HEK293 (cell line): ENCODE results near the gene APCDD1L.

ENCODE experiments used
- CTCF ChIA-PET: fragments of 350-600 bp; formaldehyde crosslinking; extraction: SDS; loops from one replicate; lab custom pipeline; 2021; ENCODE audit warnings: antibody characterized with exemption; lab: Yijun Ruan, JAX
- POLR2A ChIA-PET: fragments of 300-600 bp; formaldehyde crosslinking; extraction: SDS; loops from one replicate; lab custom pipeline; 2020; ENCODE audit warnings: antibody characterized with exemption, inconsistent platforms; lab: Yijun Ruan, JAX
- H3K27ac ChIP-seq: fragments of 200-500 bp; sonication (Bioruptor generic); 2 replicates; pipeline ENCODE4 v1.5.1; 2014; ENCODE audit warnings: low read depth, low read length, control low read depth, inconsistent platforms; ENCODE audit errors: extremely low read depth
- H3K36me3 ChIP-seq, 2 experiments: fragments of 200-500 bp in 1 of 2; sonication (Bioruptor generic) in 1 of 2; 1 replicate in 1 of 2; 2 replicates in 1 of 2; pipeline ENCODE4 v1.5.1; 2014 to 2017; ENCODE audit warnings: inconsistent platforms in 2 of 2, low read length in 2 of 2; ENCODE audit not compliant: control insufficient read depth in 2 of 2, insufficient read depth in 1 of 2
- H3K4me1 ChIP-seq: fragments of 200-500 bp; sonication (Bioruptor generic); 2 replicates; pipeline ENCODE4 v1.5.1; 2014; ENCODE audit warnings: mild to moderate bottlenecking, low read length, inconsistent platforms; ENCODE audit not compliant: control insufficient read depth, insufficient read depth
- H3K4me3 ChIP-seq: 2 replicates; pipeline ENCODE4 v1.5.1; 2011; ENCODE audit warnings: low read depth, mild to moderate bottlenecking, control low read depth, low read length, moderate library complexity
- H3K9me3 ChIP-seq: fragments of 200-500 bp; sonication (Bioruptor generic); 2 replicates; pipeline ENCODE4 v1.5.1; 2014; ENCODE audit warnings: low read depth, low read length, inconsistent platforms; ENCODE audit not compliant: control insufficient read depth, insufficient read depth
- CTCF ChIP-seq: fragments of 450-650 bp; formaldehyde crosslinking; IDR thresholded peaks from 2 replicates; pipeline ENCODE4 v1.5.1; 2016; ENCODE audit warnings: missing biosample characterization, missing genetic modification characterization
- GFI1B ChIP-seq: fragments of 450-650 bp; formaldehyde crosslinking; IDR thresholded peaks from 2 replicates; pipeline ENCODE4 v1.5.1; 2016; ENCODE audit warnings: missing biosample characterization, missing genetic modification characterization
- HOXA7 ChIP-seq: sonication (generic); formaldehyde crosslinking; IDR thresholded peaks from 2 replicates; pipeline ENCODE4 v1.8.1; 2022; ENCODE audit warnings: missing genetic modification reagents, borderline replicate concordance
- HOXC10 ChIP-seq: sonication (generic); formaldehyde crosslinking; IDR thresholded peaks from 2 replicates; pipeline ENCODE4 v1.8.1; 2023; ENCODE audit warnings: mild to moderate bottlenecking, missing genetic modification reagents
- KLF10 ChIP-seq: fragments of 450-650 bp; IDR thresholded peaks from 2 replicates; pipeline ENCODE4 v1.5.1; 2018; ENCODE audit warnings: missing biosample characterization, mild to moderate bottlenecking, missing genetic modification characterization
- KLF16 ChIP-seq: fragments of 450-650 bp; formaldehyde crosslinking; IDR thresholded peaks from 2 replicates; pipeline ENCODE4 v1.5.1; 2017; ENCODE audit warnings: missing biosample characterization, missing genetic modification characterization
- KLF7 ChIP-seq: fragments of 450-650 bp; formaldehyde crosslinking; IDR thresholded peaks from 2 replicates; pipeline ENCODE4 v1.5.1; 2016; ENCODE audit warnings: missing biosample characterization, missing genetic modification characterization, borderline replicate concordance
- PRDM4 ChIP-seq: fragments of 450-650 bp; formaldehyde crosslinking; IDR thresholded peaks from 2 replicates; pipeline ENCODE4 v1.5.1; 2017; ENCODE audit warnings: missing biosample characterization, missing genetic modification characterization
- REPIN1 ChIP-seq: fragments of 450-650 bp; formaldehyde crosslinking; IDR thresholded peaks from 2 replicates; pipeline ENCODE4 v1.5.1; 2017; ENCODE audit warnings: missing biosample characterization, missing genetic modification characterization, low read depth
- SCRT2 ChIP-seq: fragments of 450-650 bp; formaldehyde crosslinking; IDR thresholded peaks from 2 replicates; pipeline ENCODE4 v1.5.1; 2016; ENCODE audit warnings: missing biosample characterization, missing genetic modification characterization
- ZBTB17 ChIP-seq: fragments of 450-650 bp; formaldehyde crosslinking; IDR thresholded peaks from 2 replicates; pipeline ENCODE4 v1.5.1; 2016; ENCODE audit warnings: missing biosample characterization, missing genetic modification characterization
- ZBTB26 ChIP-seq: fragments of 450-650 bp; formaldehyde crosslinking; optimal IDR thresholded peaks from 2 replicates; pipeline ENCODE3; 2016; ENCODE audit warnings: missing biosample characterization, mild to moderate bottlenecking, missing genetic modification characterization
- ZBTB44 ChIP-seq: fragments of 450-650 bp; IDR thresholded peaks from 2 replicates; pipeline ENCODE4 v1.5.1; 2018; ENCODE audit warnings: missing biosample characterization, mild to moderate bottlenecking, missing genetic modification characterization
- ZBTB49 ChIP-seq: fragments of 450-650 bp; formaldehyde crosslinking; IDR thresholded peaks from 2 replicates; pipeline ENCODE4 v1.5.1; 2016; ENCODE audit warnings: missing biosample characterization, missing genetic modification characterization, low read depth
- ZNF202 ChIP-seq: fragments of 450-650 bp; formaldehyde crosslinking; IDR thresholded peaks from 2 replicates; pipeline ENCODE4 v1.5.1; 2016; ENCODE audit warnings: missing biosample characterization, missing genetic modification characterization, borderline replicate concordance
- ZNF324 ChIP-seq: fragments of 450-650 bp; formaldehyde crosslinking; IDR thresholded peaks from 2 replicates; pipeline ENCODE4 v1.5.1; 2016; ENCODE audit warnings: missing biosample characterization, missing genetic modification characterization
- ZNF391 ChIP-seq: fragments of 450-650 bp; formaldehyde crosslinking; IDR thresholded peaks from 2 replicates; pipeline ENCODE4 v1.5.1; 2016; ENCODE audit warnings: low read depth, missing biosample characterization, missing genetic modification characterization, borderline replicate concordance
- ZNF426 ChIP-seq: fragments of 450-650 bp; formaldehyde crosslinking; IDR thresholded peaks from 2 replicates; pipeline ENCODE4 v1.5.1; 2017; ENCODE audit warnings: missing biosample characterization, missing genetic modification characterization, mild to moderate bottlenecking, inconsistent platforms, moderate library complexity
- ZNF510 ChIP-seq: fragments of 450-650 bp; formaldehyde crosslinking; IDR thresholded peaks from 2 replicates; pipeline ENCODE4 v1.5.1; 2018; ENCODE audit warnings: mild to moderate bottlenecking, missing genetic modification characterization, missing biosample characterization; ENCODE audit not compliant: insufficient replicate concordance
- ZNF843 ChIP-seq: fragments of 450-650 bp; formaldehyde crosslinking; IDR thresholded peaks from 2 replicates; pipeline ENCODE4 v1.5.1; 2016; ENCODE audit warnings: missing biosample characterization, missing genetic modification characterization
- TF ChIP-seq, protein P1 (sequence below): fragments of 450-650 bp; formaldehyde crosslinking; IDR thresholded peaks from 2 replicates; pipeline ENCODE4 v1.5.1; 2016; ENCODE audit warnings: missing biosample characterization, missing genetic modification characterization

Gene APCDD1L

DNA sequence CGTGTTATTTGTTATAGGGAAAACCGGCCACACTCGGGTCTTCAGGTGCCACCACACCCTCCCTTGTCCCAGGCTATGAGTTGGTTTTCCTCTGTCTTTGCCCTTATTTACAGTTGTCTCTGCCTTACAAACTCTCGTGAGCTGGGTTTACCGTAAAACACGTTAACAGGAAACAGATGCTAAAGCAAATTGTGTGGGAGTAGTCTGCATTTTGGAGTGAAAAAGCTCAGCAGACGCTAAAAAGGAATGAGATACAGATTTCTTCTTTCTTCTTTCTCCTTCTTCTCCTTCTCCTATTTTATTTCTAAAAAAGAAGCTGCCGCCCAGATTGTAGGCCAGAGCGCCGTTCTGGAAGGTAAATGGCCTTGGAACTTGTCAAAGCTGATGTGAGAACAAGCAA is 51.9 kb downstream of the APCDD1L start (continued):
- TF ChIP-seq ZBTB44 (tag by site-specific recombination) (no peak), GFI1B (tag by site-specific recombination) (no peak), HOXC10 (no peak), REPIN1 (tag by site-specific recombination) (no peak), ZNF202 (tag by site-specific recombination) (no peak), ZNF510 (tag by site-specific recombination) (no peak), ZNF324 (tag by site-specific recombination) (no peak), KLF16 (tag by site-specific recombination) (no peak)

DNA sequence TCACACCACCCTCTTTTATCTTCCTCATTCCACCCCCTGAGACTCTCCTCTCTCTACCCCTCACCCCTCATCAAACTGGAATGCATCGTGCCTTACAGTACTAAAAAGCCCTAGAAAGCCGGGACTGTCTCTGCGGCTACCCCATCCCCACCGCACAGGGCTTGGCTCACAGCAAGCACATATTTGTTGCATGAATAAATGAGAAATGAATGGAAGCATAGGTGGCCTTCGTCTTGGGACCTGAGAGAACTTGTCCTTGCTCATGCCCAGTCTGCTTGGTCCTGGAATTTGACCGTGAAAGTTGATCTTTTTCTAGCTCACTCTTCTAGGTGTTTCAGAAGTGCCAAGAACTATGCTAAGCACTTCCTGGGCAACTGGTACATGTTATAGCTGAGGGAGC is 53.3 kb downstream of the APCDD1L start:
- H3K36me3 ChIP-seq = no peaks in the 10 kb centered on the region
- H3K4me1 ChIP-seq = no peaks in the 10 kb centered on the region
- no peak overlapping the region for H3K4me3 ChIP-seq
- no peak overlapping the region for H3K27ac ChIP-seq
- CTCF ChIA-PET = interaction anchor here (0.6 to 1.5 kb wide), 3 partner anchors 208 to 228 kb away, joined by 3 to 5 read pairs (median 4); no protein-coding TSS in a partner anchor
- POLR2A ChIA-PET = no interaction called here
- no peaks in the 10 kb centered on the region for H3K9me3 ChIP-seq
- TF ChIP-seq KLF7 (tag by site-specific recombination) = no peak
- no peak for TF ChIP-seq ZNF391 (tag by site-specific recombination)
- no peak for TF ChIP-seq PRDM4
- no peak for TF ChIP-seq ZBTB17
- TF ChIP-seq ZBTB49 (tag by site-specific recombination) = no peak
- no peak for TF ChIP-seq ZBTB26 (tag by site-specific recombination)
- no peak for TF ChIP-seq CTCF (tag by site-specific recombination)
- no peak for TF ChIP-seq ZNF843
- TF ChIP-seq SCRT2 = no peak
- TF ChIP-seq ZNF426 (tag by site-specific recombination) = no peak
- no peak for TF ChIP-seq HOXA7 (CRISPR knock-in tag)
- TF ChIP-seq KLF10 = no peak
- TF ChIP-seq, protein P1, sequence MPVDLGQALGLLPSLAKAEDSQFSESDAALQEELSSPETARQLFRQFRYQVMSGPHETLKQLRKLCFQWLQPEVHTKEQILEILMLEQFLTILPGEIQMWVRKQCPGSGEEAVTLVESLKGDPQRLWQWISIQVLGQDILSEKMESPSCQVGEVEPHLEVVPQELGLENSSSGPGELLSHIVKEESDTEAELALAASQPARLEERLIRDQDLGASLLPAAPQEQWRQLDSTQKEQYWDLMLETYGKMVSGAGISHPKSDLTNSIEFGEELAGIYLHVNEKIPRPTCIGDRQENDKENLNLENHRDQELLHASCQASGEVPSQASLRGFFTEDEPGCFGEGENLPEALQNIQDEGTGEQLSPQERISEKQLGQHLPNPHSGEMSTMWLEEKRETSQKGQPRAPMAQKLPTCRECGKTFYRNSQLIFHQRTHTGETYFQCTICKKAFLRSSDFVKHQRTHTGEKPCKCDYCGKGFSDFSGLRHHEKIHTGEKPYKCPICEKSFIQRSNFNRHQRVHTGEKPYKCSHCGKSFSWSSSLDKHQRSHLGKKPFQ (tag by site-specific recombination) = no peak
- TF ChIP-seq, all 188 proteins: peak for 0
